ENCODE results near the gene PNPLA8.

DNA sequence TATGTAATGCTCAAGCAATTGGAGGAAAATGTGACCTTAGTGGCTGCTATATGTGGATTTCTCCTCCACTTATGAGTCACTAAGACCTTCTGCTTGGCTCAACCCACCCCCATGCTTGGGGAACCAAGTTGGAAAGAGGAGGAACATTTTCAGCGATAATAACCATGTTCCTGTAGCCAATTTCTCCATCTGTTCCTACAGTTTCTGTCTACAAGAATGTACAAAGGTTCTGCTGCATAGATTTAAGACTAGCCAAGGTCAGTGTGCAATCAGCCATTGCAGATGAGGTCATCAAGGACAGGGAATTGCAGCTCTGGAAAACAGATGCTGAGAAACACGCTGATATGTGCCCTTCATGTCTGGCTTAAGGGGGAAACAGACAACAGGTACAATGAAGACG is 64.1 kb downstream of the PNPLA8 start:
- TF ChIP-seq CTCF (IDR thresholded peaks at IDR 0.05): no peak
- no peak for TF ChIP-seq POLR2A (IDR thresholded peaks at IDR 0.05)

Measured in body of pancreas (tissue), 4 donors.